Endothelial cell of umbilical vein (primary cell): ENCODE data around the gene RNGTT.

Experiments
- EZH2 ChIP-seq: IDR thresholded peaks from 2 replicates; pipeline ENCODE4 v1.6.1; 2012; ENCODE audit warnings: borderline replicate concordance, low read depth, mild to moderate bottlenecking, moderate library complexity, low read length, inconsistent platforms; ENCODE audit not compliant: severe bottlenecking
- FOS ChIP-seq: IDR thresholded peaks from 2 replicates; pipeline ENCODE4 v1.6.1; 2011; ENCODE audit warnings: mild to moderate bottlenecking, low read length, moderate library complexity, borderline replicate concordance; ENCODE audit not compliant: insufficient read depth
- JUN ChIP-seq: IDR thresholded peaks from 2 replicates; pipeline ENCODE4 v1.6.1; 2011; ENCODE audit warnings: borderline replicate concordance, low read depth; ENCODE audit not compliant: insufficient read length, insufficient read depth
- POLR2AphosphoS5 ChIP-seq: IDR thresholded peaks from 2 replicates; pipeline ENCODE4 v1.6.1; 2012; ENCODE audit warnings: low read depth, mild to moderate bottlenecking, control low read depth, low read length, moderate library complexity; ENCODE audit not compliant: insufficient read depth
- TF ChIP-seq, protein P1 (sequence below), 2 donors: IDR thresholded peaks; 1 replicate in 1 of 2; 2 replicates in 1 of 2; pipeline ENCODE4 v1.5.1; 2011; ENCODE audit warnings: low read length in 2 of 2, mild to moderate bottlenecking in 2 of 2, moderate library complexity in 2 of 2, control low read depth in 1 of 2, inconsistent platforms in 1 of 2, low read depth in 1 of 2; ENCODE audit not compliant: insufficient read depth in 1 of 2; ENCODE audit errors: extremely low read depth in 1 of 2

DNA sequence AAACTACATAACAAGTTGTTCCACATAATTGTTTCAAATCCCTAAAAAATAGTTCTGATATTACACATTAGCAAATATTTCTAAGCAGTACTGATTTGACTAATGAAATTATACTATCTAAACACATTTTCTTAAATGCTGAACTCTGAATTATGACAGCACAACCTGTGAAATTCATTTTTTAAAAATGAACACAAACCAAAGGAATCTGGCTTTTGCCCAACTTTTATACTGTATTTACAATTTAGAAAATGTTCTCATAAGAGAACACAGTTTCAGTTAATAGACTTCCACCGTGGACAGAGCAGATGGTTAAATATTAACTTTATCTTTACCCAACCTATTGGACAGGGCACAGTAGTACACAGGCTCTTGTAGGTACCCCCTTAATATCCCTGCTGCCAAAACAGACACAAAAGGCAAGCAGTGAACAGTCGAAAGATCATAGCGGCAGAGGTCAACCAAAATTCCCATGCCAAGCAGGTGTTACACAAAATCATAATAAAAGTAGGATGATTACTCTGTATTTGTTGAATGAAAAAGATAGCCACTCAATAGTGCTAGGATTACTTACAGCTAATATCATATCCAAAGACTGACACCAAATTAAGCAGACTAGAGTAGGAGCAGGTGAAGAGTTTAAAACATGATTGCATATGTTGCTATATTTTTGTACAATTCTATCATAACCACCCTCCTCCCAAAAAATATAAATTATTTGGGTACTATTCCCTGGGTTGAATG, 122.5 kb downstream of the RNGTT start:
- TF ChIP-seq, protein P1, sequence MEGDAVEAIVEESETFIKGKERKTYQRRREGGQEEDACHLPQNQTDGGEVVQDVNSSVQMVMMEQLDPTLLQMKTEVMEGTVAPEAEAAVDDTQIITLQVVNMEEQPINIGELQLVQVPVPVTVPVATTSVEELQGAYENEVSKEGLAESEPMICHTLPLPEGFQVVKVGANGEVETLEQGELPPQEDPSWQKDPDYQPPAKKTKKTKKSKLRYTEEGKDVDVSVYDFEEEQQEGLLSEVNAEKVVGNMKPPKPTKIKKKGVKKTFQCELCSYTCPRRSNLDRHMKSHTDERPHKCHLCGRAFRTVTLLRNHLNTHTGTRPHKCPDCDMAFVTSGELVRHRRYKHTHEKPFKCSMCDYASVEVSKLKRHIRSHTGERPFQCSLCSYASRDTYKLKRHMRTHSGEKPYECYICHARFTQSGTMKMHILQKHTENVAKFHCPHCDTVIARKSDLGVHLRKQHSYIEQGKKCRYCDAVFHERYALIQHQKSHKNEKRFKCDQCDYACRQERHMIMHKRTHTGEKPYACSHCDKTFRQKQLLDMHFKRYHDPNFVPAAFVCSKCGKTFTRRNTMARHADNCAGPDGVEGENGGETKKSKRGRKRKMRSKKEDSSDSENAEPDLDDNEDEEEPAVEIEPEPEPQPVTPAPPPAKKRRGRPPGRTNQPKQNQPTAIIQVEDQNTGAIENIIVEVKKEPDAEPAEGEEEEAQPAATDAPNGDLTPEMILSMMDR (IDR thresholded peaks at IDR 0.05; ENCODE audit: extremely low read depth in 1 of 2, insufficient read depth in 1 of 2, low read depth in 1 of 2, low read length in 2 of 2), result no peak
- TF ChIP-seq EZH2 (no peak), JUN (no peak), POLR2AphosphoS5 (no peak), FOS (no peak)
